Measurements from ENCODE around the gene PPEF1. TPM values are rescaled to one million over a fixed set of nuclear protein-coding genes. Genes with fewer than 3 reads are reported as not detected.

Gene PPEF1
- total RNA-seq, 2 experiments from 2014 or later = 0.15 TPM; not detected in 1

DNA sequence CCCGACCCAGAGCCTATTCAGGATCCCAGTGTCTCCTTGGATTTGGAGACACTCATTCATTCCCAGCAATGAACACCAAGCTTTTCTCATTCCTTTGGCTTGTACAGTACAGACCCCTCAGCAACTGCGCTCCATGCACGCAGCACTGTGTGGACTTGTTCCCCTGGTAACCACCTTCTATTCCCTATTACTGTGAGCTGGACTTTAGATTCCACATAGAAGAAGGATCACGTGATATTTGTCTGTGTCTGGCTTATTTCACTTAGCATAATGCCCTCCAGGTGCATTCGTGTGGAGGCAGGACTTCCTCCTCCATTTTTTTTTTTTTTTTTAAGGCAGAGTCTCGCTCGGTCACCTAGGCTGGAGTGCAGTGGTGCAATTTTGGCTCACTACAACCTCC lies 170.0 kb downstream of the PPEF1 start:
- no peaks in the 10 kb centered on the region for H3K9me3 Mint-ChIP-seq
- ChIA-PET CTCF (no interaction called here), POLR2A (no interaction called here)
- DNase-seq = no peak
- H3K27ac Mint-ChIP-seq = no peak overlapping the region
- H3K36me3 Mint-ChIP-seq = no peaks in the 10 kb centered on the region
- H3K4me1 Mint-ChIP-seq (ENCODE audit: low read depth) = peaks cover 2% of the 10 kb centered on the region
- H3K27me3 Mint-ChIP-seq = peaks cover 6% of the 10 kb centered on the region
- H3K4me3 Mint-ChIP-seq = no peak overlapping the region
- intact Hi-C loops (cut with micrococcal nuclease) = no loop called here

Other genes starting within 250 kb of the PPEF1 start
- not detected for gene RS1, start 35.5 kb upstream of the PPEF1 start, total RNA-seq